RWPE1 (cell line): ENCODE data around the gene CAPRIN1.
"Not testable (repeated sequence)": the region's sequence is repeated elsewhere in the genome, so short reads cannot be mapped to it uniquely, and the experiment has no call there.

ENCODE experiments used
- CTCF ChIA-PET: fragments of 350-600 bp; sonication (Branson Sonifier 250); formaldehyde crosslinking; extraction: SDS; loops from one replicate; lab custom pipeline; 2021; lab: Yijun Ruan, JAX
- POLR2A ChIA-PET: fragments of 400-600 bp; formaldehyde crosslinking; extraction: SDS; loops from one replicate; lab custom pipeline; 2020; ENCODE audit warnings: antibody characterized with exemption; ENCODE audit not compliant: low non-redundant PET; lab: Yijun Ruan, JAX
- DNase-seq: peaks from one replicate; pipeline ENCODE4 v3.0.0; 2012; ENCODE audit warnings: low spot score
- H3K27ac ChIP-seq: fragments of 450-650 bp; 2 replicates; pipeline ENCODE4 v1.5.1; 2017
- TF ChIP-seq, protein P1 (sequence below): fragments of 450-650 bp; conservative IDR thresholded peaks from 2 replicates; pipeline ENCODE4 v1.5.1; 2017; ENCODE audit warnings: low read depth, mild to moderate bottlenecking

CAPRIN1 gene

DNA sequence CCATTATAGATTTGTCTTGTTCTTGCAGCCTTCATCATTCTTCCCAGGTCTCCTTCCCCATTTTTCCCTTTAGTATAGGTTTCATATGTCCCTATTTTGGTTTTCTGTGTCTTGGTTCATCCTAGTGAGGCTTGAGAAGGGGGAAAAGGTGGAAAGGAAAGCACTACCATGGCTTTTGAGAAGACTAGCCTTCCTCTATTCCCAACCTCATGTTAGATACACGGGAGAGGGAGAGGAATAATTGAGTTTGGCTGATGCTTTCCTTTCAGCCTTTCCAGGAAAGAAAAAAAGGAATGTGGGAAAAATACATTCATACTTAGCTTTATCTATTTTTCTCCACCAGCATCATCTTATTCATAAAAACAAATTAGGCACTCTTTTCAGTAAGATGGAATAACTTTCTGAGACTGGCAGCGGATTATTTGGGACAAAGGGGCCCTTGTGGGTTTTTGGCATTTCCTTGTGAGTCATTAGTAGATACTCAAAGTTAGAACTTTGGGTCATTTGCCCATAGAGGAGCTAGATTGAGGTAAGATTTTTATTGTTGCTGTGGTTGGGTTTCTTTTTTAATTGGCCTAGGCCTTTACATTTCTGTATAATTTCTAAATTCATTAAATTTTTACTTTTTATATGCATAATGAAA lies 23.8 kb downstream of the CAPRIN1 start:
- CTCF ChIA-PET: interaction anchor here (0.7 to 1.3 kb wide), 2 partner anchors 58 to 78 kb away, joined by 3 read pairs; no protein-coding TSS in a partner anchor
- POLR2A ChIA-PET: no interaction called here
- peak; percentile 23 for DNase-seq
- TF ChIP-seq, protein P1, sequence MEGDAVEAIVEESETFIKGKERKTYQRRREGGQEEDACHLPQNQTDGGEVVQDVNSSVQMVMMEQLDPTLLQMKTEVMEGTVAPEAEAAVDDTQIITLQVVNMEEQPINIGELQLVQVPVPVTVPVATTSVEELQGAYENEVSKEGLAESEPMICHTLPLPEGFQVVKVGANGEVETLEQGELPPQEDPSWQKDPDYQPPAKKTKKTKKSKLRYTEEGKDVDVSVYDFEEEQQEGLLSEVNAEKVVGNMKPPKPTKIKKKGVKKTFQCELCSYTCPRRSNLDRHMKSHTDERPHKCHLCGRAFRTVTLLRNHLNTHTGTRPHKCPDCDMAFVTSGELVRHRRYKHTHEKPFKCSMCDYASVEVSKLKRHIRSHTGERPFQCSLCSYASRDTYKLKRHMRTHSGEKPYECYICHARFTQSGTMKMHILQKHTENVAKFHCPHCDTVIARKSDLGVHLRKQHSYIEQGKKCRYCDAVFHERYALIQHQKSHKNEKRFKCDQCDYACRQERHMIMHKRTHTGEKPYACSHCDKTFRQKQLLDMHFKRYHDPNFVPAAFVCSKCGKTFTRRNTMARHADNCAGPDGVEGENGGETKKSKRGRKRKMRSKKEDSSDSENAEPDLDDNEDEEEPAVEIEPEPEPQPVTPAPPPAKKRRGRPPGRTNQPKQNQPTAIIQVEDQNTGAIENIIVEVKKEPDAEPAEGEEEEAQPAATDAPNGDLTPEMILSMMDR: no peak
- no peak overlapping the region for H3K27ac ChIP-seq

DNA sequence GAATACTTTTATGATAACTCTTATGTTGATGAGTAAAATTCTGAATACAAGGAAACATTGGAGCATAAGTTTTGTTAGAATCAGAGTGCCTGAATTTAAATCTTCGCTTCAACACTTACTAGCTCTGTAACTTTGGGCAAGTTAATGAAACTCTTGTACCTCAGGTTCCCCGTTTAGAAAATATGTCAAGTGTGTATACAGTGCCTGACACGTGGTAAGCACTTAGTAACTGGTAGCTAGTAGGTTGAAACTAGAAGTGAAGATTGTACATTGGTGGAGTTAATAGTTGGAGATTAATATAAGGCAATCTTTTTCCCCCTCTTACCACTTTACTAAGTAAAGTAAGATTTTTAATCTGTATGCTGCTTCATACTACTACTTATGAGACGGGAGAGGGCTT lies 29.1 kb downstream of the CAPRIN1 start:
- TF ChIP-seq, protein P1: no peak
- DNase-seq: no peak
- POLR2A ChIA-PET: no interaction called here
- H3K27ac ChIP-seq: no peak overlapping the region
- CTCF ChIA-PET: interaction anchor here (1.5 kb wide), 1 partner anchor 84 kb away, joined by 5 read pairs; no protein-coding TSS in a partner anchor

DNA sequence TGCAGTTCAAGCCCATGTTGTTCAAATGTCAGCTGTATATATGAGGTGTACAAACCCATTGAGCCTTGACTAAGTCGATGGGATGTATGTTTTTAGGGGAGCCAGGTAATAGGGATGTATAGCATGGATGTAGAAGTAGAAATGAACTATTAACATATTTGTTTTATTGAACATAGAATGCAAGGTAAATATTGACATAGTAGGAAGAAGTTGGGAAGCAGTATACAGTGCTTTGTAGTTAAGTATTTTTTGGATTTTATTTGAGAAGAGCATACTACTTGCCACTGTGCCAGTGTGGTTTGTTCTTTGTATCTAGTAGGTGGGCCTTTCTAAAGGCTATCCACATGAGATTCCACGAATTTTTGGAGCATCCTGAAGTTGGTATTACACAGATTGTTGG lies 33.1 kb downstream of the CAPRIN1 start:
- H3K27ac ChIP-seq: no peak overlapping the region
- DNase-seq: no peak
- TF ChIP-seq, protein P1: no peak
- ChIA-PET CTCF (no interaction called here), POLR2A (no interaction called here)

DNA sequence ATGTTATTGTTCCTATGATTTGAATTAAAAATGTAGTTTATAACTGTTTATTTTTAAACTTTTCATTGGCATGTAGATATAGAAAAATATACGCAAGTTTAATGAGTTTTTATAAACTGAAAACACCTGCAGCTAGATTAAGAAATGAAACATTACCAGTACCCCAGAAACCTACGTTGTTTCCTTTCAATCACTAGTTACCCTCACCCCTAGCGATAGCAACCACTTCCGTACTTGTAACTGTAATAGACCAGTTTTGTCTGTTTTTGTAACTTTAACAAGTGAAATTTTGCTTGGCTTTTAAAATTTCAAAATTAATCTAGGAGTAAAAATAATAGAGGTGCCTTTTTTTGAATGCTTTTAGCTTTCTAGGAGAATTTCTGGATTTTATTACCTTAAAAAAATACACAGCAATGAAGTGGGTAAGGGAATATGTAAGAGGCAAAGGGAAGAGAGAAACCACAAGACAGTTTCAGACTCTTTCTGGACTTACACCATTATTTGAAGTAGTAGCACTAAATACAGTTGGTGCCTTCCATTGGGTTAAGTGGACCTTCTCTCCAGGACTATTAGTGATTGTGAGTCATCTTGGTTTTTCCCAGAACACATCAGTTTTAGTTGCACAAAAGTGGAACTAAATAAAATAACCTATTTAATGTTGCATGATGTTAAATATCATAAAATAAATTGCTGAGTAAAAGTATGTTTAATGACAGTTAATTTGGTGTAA lies 35.2 kb downstream of the CAPRIN1 start:
- TF ChIP-seq, protein P1: no peak
- no peak overlapping the region for H3K27ac ChIP-seq
- ChIA-PET CTCF (interaction anchor here (0.6 kb wide), 3 partner anchors 47 to 967 kb away, joined by 3 to 4 read pairs (median 3); no protein-coding TSS in a partner anchor), POLR2A (no interaction called here)
- no peak for DNase-seq

DNA sequence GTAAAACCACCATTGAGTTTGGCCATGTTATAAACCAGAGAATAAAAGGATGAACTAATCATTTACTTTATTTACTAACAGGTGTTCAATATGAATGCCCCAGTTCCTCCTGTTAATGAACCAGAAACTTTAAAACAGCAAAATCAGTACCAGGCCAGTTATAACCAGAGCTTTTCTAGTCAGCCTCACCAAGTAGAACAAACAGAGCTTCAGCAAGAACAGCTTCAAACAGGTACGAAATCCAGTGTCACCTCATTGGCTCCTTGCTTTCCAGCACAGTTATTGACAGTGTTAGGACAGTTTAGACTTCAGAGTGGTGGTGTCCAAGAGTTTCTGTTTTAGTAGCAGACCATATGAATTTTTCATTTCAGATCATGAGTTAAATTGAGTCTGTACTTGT lies 40.3 kb downstream of the CAPRIN1 start:
- no peak overlapping the region for H3K27ac ChIP-seq
- no peak for DNase-seq
- ChIA-PET CTCF (no interaction called here), POLR2A (no interaction called here)
- TF ChIP-seq, protein P1: no peak

DNA sequence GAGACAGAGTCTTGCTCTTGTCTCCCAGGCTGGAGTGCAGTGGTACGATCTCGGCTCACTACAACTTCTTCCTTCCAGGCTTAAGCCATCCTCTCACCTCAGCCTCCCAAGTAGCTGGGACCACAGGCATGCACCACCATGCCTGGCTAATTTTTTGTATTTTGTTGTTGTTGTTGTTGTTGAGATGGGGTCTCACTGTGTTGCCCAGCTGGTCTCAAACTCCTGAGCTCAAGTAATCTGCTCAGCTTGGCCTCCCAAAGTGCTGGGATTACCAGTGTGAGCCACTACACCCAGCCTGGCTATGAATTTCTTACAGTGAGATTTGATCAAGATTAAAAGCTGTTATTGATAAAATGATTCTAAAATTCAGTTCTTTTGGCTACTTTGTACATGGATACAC lies 43.4 kb downstream of the CAPRIN1 start:
- DNase-seq, CTCF ChIA-PET, POLR2A ChIA-PET, H3K27ac ChIP-seq: not testable (repeated sequence)

DNA sequence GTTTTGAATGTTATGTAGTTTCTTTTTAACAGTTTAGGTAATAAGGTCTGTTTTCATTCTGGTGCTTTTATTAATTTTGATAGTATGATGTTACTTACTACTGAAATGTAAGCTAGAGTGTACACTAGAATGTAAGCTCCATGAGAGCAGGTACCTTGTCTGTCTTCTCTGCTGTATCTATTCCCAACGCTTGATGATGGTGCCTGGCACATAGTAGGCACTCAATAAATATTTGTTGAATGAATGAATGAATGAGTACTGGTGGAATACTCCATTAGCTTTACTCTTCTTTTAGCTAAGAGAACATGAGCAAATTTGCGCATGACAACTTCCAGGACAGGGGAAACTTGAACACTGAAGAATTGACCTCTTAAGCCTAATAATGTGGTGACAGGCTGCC lies 47.3 kb downstream of the CAPRIN1 start:
- ChIA-PET CTCF (no interaction called here), POLR2A (no interaction called here)
- no peak for DNase-seq
- TF ChIP-seq, protein P1: no peak
- no peak overlapping the region for H3K27ac ChIP-seq
